ENCODE results near the gene ZNF428. TPM values are rescaled to one million over a fixed set of nuclear protein-coding genes. Genes with fewer than 3 reads are reported as not detected.

ZNF428 gene
- polyA plus RNA-seq, 4 donors: 16.8 to 43.2 (median 25.3) TPM

DNA sequence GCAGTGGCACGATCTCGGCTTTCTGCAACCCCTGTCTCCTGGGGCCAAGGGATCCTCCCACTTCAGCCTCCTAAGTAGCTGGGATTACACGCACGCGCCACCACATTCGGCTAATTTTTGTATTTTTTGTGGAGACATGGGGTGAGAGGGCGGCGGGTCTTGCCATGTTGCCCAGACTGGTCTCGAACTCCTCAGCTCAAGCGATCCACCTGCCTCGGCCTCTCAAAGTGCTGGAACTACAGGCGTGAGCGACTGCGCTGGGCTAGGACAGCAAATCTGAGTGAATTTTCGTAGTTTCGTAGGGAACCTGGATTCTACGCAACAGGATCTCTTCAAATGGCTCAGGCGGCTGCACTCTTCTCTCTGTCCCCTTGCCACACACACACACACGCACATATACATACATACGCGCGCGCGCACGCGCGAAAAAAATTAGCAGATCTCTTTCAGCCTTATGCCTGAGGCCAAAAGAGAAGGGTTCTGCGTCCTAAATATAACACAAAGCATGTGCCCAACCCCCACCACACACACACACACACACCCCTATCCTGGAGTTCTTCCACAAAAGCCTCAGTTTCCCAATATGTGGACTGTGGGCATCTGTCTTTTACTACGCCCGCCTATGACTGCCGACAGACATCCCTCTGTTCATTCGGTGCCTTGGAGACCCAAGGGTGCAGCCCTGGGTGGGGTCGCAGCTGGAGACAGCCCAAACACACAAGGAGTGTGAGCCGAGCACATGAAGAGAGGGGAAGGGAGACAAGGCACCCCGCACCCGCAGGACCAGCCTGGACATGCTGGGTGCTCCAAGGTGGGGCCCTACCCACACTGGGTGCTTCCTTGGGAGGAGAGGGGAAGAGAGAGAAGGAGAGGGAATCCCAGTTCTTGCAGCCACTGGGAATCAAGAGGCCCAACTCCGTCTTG lies 43.2 kb downstream of the ZNF428 start:
- Histone ChIP-seq H3K4me3 (ENCODE audit: low read depth in 1 of 3, low read length in 3 of 3) (peak overlapping the region in 2 of 3 donors; percentile 14 to 46), H3K9me3 (ENCODE audit: control insufficient read depth in 2 of 2, insufficient read depth in 1 of 2, low read depth in 1 of 2, low read length in 1 of 2) (no peaks in the 10 kb centered on the region), H3K4me1 (ENCODE audit: control insufficient read depth in 3 of 3, insufficient read depth in 2 of 3, low read depth in 1 of 3, low read length in 2 of 3) (peaks cover 0 to 26% (median 0%) of the 10 kb centered on the region in 3 donors), H3K27ac (ENCODE audit: low read depth in 1 of 3, low read length in 2 of 3) (peak overlapping the region in 2 of 3 donors; percentile 63 to 76), H3K27me3 (ENCODE audit: control insufficient read depth in 3 of 3, insufficient read depth in 3 of 3, low read length in 3 of 3) (no peaks in the 10 kb centered on the region), H3K36me3 (ENCODE audit: control insufficient read depth in 3 of 3, insufficient read depth in 2 of 3, low read depth in 1 of 3, low read length in 3 of 3) (peaks cover 0 to 11% (median 2%) of the 10 kb centered on the region in 3 donors)
- DNase-seq (no peak), FAIRE-seq (no peak)
- 65 to 74% (median 68%) methylated on average over 37 of the region's 37 CpGs for WGBS, 3 donors

GRCh38 chr19:43575156-43575950 lies 44.1 kb downstream of the ZNF428 start, which contains the start of the genes PINLYP and XRCC1:
PINLYP (plus strand) TSS chr19:43575801; CDS start chr19:43577192, 1,391 bp downstream.
XRCC1 (minus strand) TSS chr19:43575527; CDS start chr19:43575458, 69 bp downstream.
- peaks cover 0 to 21% (median 0%) of the 10 kb centered on the region in 3 donors for H3K4me1 ChIP-seq (ENCODE audit: control insufficient read depth in 3 of 3, insufficient read depth in 2 of 3, low read depth in 1 of 3, low read length in 2 of 3)
- peak within 1 kb of the TSS; percentile 38 to 99 (median 85) for H3K4me3 ChIP-seq (ENCODE audit: low read depth in 1 of 3, low read length in 3 of 3)
- H3K27ac ChIP-seq (ENCODE audit: low read depth in 1 of 3, low read length in 2 of 3): peak within 1 kb of the TSS; percentile 57 to 83 (median 79)
- no peaks in the 10 kb centered on the region for H3K27me3 ChIP-seq (ENCODE audit: control insufficient read depth in 3 of 3, insufficient read depth in 3 of 3, low read length in 3 of 3)
- FAIRE-seq (no peak), DNase-seq (peak; percentile 99)
- WGBS, 3 donors: 0 to 1% (median 1%) methylated on average over 36 to 51 of the region's 51 CpGs
- H3K36me3 ChIP-seq (ENCODE audit: control insufficient read depth in 3 of 3, insufficient read depth in 2 of 3, low read depth in 1 of 3, low read length in 3 of 3): peaks cover 0 to 17% (median 2%) of the 10 kb centered on the region in 3 donors
- no peaks in the 10 kb centered on the region for H3K9me3 ChIP-seq (ENCODE audit: control insufficient read depth in 2 of 2, insufficient read depth in 1 of 2, low read depth in 1 of 2, low read length in 1 of 2)

- no peak for FAIRE-seq
- H3K27ac ChIP-seq (ENCODE audit: low read depth in 1 of 3, low read length in 2 of 3): peak overlapping the region in 2 of 3 donors; percentile 79 to 83
- DNase-seq: no peak
- H3K4me3 ChIP-seq (ENCODE audit: low read depth in 1 of 3, low read length in 3 of 3): peak overlapping the region; percentile 38 to 99 (median 85)
- peaks cover 0 to 16% (median 0%) of the 10 kb centered on the region in 3 donors for H3K4me1 ChIP-seq (ENCODE audit: control insufficient read depth in 3 of 3, insufficient read depth in 2 of 3, low read depth in 1 of 3, low read length in 2 of 3)
- H3K36me3 ChIP-seq (ENCODE audit: control insufficient read depth in 3 of 3, insufficient read depth in 2 of 3, low read depth in 1 of 3, low read length in 3 of 3): peaks cover 0 to 18% (median 2%) of the 10 kb centered on the region in 3 donors
- H3K27me3 ChIP-seq (ENCODE audit: control insufficient read depth in 3 of 3, insufficient read depth in 3 of 3, low read length in 3 of 3): no peaks in the 10 kb centered on the region
- H3K9me3 ChIP-seq (ENCODE audit: control insufficient read depth in 2 of 2, insufficient read depth in 1 of 2, low read depth in 1 of 2, low read length in 1 of 2): no peaks in the 10 kb centered on the region
- WGBS, 3 donors: 22 to 33% (median 27%) methylated on average over 12 of the region's 12 CpGs
These were observed 44.8 kb downstream of the ZNF428 start for GRCh38 chr19:43574424-43575155.

GRCh38 chr19:43572171-43572588 lies 47.2 kb downstream of the ZNF428 start:
- peak overlapping the region in 1 of 3 donors; percentile 55 for H3K27ac ChIP-seq (ENCODE audit: low read depth in 1 of 3, low read length in 2 of 3)
- DNase-seq: peak; percentile 21 to 36

DNA sequence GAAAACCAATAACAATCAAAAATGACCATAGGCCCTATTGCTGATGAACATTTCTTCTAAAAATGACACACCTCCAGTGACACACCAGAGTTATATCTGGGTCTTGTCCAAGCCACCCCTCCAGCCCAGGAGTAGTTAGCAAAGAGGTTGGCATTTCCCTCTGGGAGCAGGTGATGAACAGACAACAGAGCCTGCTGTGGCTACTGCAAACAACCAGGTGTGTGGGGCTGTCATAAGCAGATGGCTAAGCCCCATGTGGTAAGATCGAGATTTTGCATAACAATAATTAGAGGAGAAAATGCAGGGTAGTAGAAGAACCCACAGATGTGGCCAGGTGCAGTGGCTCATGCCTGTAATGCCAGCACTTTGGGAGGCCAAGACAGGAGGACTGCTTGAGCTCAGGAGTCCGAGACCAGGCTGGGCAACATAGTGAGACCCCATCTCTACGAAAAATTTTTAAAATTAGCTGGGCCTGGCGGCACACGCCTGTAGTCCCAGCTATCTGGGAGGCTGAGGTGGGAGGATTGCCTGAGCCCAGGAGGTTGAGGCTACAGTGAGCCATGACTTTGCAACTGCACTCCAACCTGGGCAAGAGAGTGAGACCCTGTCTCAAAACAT lies 49.1 kb downstream of the ZNF428 start:
- H3K9me3 ChIP-seq (ENCODE audit: control insufficient read depth in 2 of 2, insufficient read depth in 1 of 2, low read depth in 1 of 2, low read length in 1 of 2): no peaks in the 10 kb centered on the region
- no peak overlapping the region for H3K4me3 ChIP-seq (ENCODE audit: low read depth in 1 of 3, low read length in 3 of 3)
- peaks cover 0 to 18% (median 2%) of the 10 kb centered on the region in 3 donors for H3K36me3 ChIP-seq (ENCODE audit: control insufficient read depth in 3 of 3, insufficient read depth in 2 of 3, low read depth in 1 of 3, low read length in 3 of 3)
- no peaks in the 10 kb centered on the region for H3K27me3 ChIP-seq (ENCODE audit: control insufficient read depth in 3 of 3, insufficient read depth in 3 of 3, low read length in 3 of 3)
- WGBS, 3 donors: 83 to 85% (median 83%) methylated on average over 5 of the region's 5 CpGs
- FAIRE-seq (no peak), DNase-seq (no peak)
- no peak overlapping the region for H3K27ac ChIP-seq (ENCODE audit: low read depth in 1 of 3, low read length in 2 of 3)
- peaks cover 0 to 8% (median 0%) of the 10 kb centered on the region in 3 donors for H3K4me1 ChIP-seq (ENCODE audit: control insufficient read depth in 3 of 3, insufficient read depth in 2 of 3, low read depth in 1 of 3, low read length in 2 of 3)

More at GRCh38 chr19:43572171-43572588, 47.2 kb downstream of the ZNF428 start:
- 61 to 75% (median 71%) methylated on average over 3 of the region's 3 CpGs for WGBS, 3 donors
- H3K4me3 ChIP-seq (ENCODE audit: low read depth in 1 of 3, low read length in 3 of 3): no peak overlapping the region
- H3K4me1 ChIP-seq (ENCODE audit: control insufficient read depth in 3 of 3, insufficient read depth in 2 of 3, low read depth in 1 of 3, low read length in 2 of 3): peaks cover 0 to 16% (median 0%) of the 10 kb centered on the region in 3 donors
- H3K9me3 ChIP-seq (ENCODE audit: control insufficient read depth in 2 of 2, insufficient read depth in 1 of 2, low read depth in 1 of 2, low read length in 1 of 2): no peaks in the 10 kb centered on the region
- H3K36me3 ChIP-seq (ENCODE audit: control insufficient read depth in 3 of 3, insufficient read depth in 2 of 3, low read depth in 1 of 3, low read length in 3 of 3): peaks cover 0 to 18% (median 2%) of the 10 kb centered on the region in 3 donors
- H3K27me3 ChIP-seq (ENCODE audit: control insufficient read depth in 3 of 3, insufficient read depth in 3 of 3, low read length in 3 of 3): no peaks in the 10 kb centered on the region
- FAIRE-seq: no peak

DNA sequence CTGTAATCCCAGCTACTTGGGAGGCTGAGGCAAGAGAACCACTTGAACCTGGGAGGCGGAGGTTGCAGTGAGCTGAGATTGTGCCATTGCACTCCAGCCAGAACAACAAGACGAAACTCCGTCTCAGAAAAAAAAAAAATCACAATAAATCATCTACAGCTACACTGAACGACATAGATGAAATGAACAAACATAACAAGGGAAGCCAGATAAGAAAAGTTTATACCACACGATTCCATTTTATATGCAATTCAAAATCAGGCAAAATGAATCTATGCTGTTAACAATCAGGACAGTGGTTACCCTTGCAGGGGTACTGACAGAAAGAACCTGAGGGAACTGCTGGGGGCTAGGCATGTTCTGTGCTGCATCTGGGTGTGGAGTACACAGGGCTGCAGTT lies 49.8 kb downstream of the ZNF428 start:
- Histone ChIP-seq H3K9me3 (ENCODE audit: control insufficient read depth in 2 of 2, insufficient read depth in 1 of 2, low read depth in 1 of 2, low read length in 1 of 2) (no peaks in the 10 kb centered on the region), H3K4me1 (ENCODE audit: control insufficient read depth in 3 of 3, insufficient read depth in 2 of 3, low read depth in 1 of 3, low read length in 2 of 3) (peaks cover 0 to 5% (median 0%) of the 10 kb centered on the region in 3 donors), H3K27me3 (ENCODE audit: control insufficient read depth in 3 of 3, insufficient read depth in 3 of 3, low read length in 3 of 3) (no peaks in the 10 kb centered on the region), H3K27ac (ENCODE audit: low read depth in 1 of 3, low read length in 2 of 3) (no peak overlapping the region), H3K4me3 (ENCODE audit: low read depth in 1 of 3, low read length in 3 of 3) (no peak overlapping the region), H3K36me3 (ENCODE audit: control insufficient read depth in 3 of 3, insufficient read depth in 2 of 3, low read depth in 1 of 3, low read length in 3 of 3) (peaks cover 0 to 19% (median 2%) of the 10 kb centered on the region in 3 donors)
- FAIRE-seq: no peak
- no peak for DNase-seq
- 87 to 89% (median 88%) methylated on average over 5 of the region's 5 CpGs for WGBS, 3 donors

DNA sequence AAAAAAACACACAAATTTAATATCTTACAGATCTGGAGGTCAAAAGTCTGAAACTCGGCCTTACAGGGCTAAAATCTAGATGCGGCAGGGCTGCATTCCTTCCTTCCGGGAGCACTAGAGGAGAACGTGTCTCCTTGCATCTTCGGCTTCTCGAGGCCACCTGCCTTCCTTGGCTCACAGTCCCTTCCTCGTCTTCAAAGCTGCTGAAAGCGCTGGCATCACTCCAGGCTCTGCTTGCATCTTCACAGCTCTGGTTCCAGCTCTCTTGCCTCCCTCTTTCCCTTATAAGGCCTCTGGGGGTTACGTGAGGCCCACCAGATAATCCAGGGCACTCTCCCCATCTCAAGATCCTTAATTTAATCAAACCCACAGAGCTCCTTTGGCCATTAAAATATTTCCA lies 54.6 kb downstream of the ZNF428 start:
- no peak for FAIRE-seq
- H3K36me3 ChIP-seq (ENCODE audit: control insufficient read depth in 3 of 3, insufficient read depth in 2 of 3, low read depth in 1 of 3, low read length in 3 of 3): peaks cover 0 to 33% (median 0%) of the 10 kb centered on the region in 3 donors
- no peaks in the 10 kb centered on the region for H3K27me3 ChIP-seq (ENCODE audit: control insufficient read depth in 3 of 3, insufficient read depth in 3 of 3, low read length in 3 of 3)
- no peak overlapping the region for H3K4me3 ChIP-seq (ENCODE audit: low read depth in 1 of 3, low read length in 3 of 3)
- 68 to 73% (median 73%) methylated on average over 9 of the region's 9 CpGs for WGBS, 3 donors
- H3K27ac ChIP-seq (ENCODE audit: low read depth in 1 of 3, low read length in 2 of 3): no peak overlapping the region
- H3K4me1 ChIP-seq (ENCODE audit: control insufficient read depth in 3 of 3, insufficient read depth in 2 of 3, low read depth in 1 of 3, low read length in 2 of 3): no peaks in the 10 kb centered on the region
- DNase-seq: no peak
- H3K9me3 ChIP-seq (ENCODE audit: control insufficient read depth in 2 of 2, insufficient read depth in 1 of 2, low read depth in 1 of 2, low read length in 1 of 2): no peaks in the 10 kb centered on the region

All from small intestine (tissue), 7 donors.